H9 (cell line): ENCODE measurements around the gene IGF2R. TPM values are rescaled to one million over a fixed set of nuclear protein-coding genes. Genes with fewer than 3 reads are reported as not detected.

ENCODE experiments used
- DNase-seq: peaks from one replicate; pipeline ENCODE4 v3.0.0-alpha.2; 2017
- H2AFZ ChIP-seq: one replicate; pipeline ENCODE4 v1.6.1; 2013; ENCODE audit warnings: mild to moderate bottlenecking, low read length, control low read depth, moderate library complexity
- H2AK5ac ChIP-seq: 2 replicates; pipeline ENCODE4 v1.6.1; 2013; ENCODE audit warnings: low read length, control low read depth, mixed read lengths; ENCODE audit not compliant: insufficient read length
- H2BK120ac ChIP-seq: one replicate; pipeline ENCODE4 v1.6.1; 2013; ENCODE audit warnings: low read depth, mild to moderate bottlenecking, low read length, control low read depth, inconsistent platforms; ENCODE audit not compliant: poor library complexity, severe bottlenecking
- H2BK12ac ChIP-seq: 2 replicates; pipeline ENCODE4 v1.6.1; 2013; ENCODE audit warnings: low read length, control low read depth, mixed read lengths, low read depth; ENCODE audit not compliant: insufficient read length
- H2BK15ac ChIP-seq: 2 replicates; pipeline ENCODE4 v1.6.1; 2013; ENCODE audit warnings: low read depth, low read length, control low read depth
- H2BK20ac ChIP-seq: one replicate; pipeline ENCODE4 v1.6.1; 2013; ENCODE audit warnings: low read depth, mild to moderate bottlenecking, low read length, control low read depth, inconsistent platforms; ENCODE audit not compliant: poor library complexity, severe bottlenecking
- H2BK5ac ChIP-seq: 2 replicates; pipeline ENCODE4 v1.6.1; 2013; ENCODE audit warnings: low read length, control low read depth, mixed read lengths; ENCODE audit not compliant: insufficient read length
- H3K14ac ChIP-seq: 2 replicates; pipeline ENCODE4 v1.6.1; 2013; ENCODE audit warnings: low read length, control low read depth; ENCODE audit not compliant: insufficient read depth
- H3K18ac ChIP-seq: 2 replicates; pipeline ENCODE4 v1.6.1; 2013; ENCODE audit warnings: low read depth, mild to moderate bottlenecking, mixed read lengths, low read length, control low read depth; ENCODE audit not compliant: insufficient read length
- H3K23ac ChIP-seq: 2 replicates; pipeline ENCODE4 v1.6.1; 2013; ENCODE audit warnings: low read length, control low read depth, mixed read lengths, low read depth; ENCODE audit not compliant: insufficient read length
- H3K23me2 ChIP-seq: 2 replicates; pipeline ENCODE4 v1.6.1; 2013; ENCODE audit warnings: low read depth, mild to moderate bottlenecking, mixed read lengths, low read length, control low read depth; ENCODE audit not compliant: insufficient read length, poor library complexity, severe bottlenecking
- H3K27ac ChIP-seq: 2 replicates; pipeline ENCODE4 v1.5.1; 2013; ENCODE audit warnings: low read length, control low read depth, mixed read lengths, low read depth; ENCODE audit not compliant: insufficient read length
- H3K27me3 ChIP-seq: 2 replicates; pipeline ENCODE4 v1.6.1; 2013; ENCODE audit warnings: low read length, control low read depth, inconsistent platforms; ENCODE audit not compliant: insufficient read depth
- H3K4ac ChIP-seq: 2 replicates; pipeline ENCODE4 v1.6.1; 2013; ENCODE audit warnings: low read depth, mild to moderate bottlenecking, control low read depth, inconsistent platforms, low read length, moderate library complexity
- H3K4me1 ChIP-seq: 2 replicates; pipeline ENCODE4 v1.6.1; 2013; ENCODE audit warnings: low read length, control low read depth, inconsistent platforms; ENCODE audit not compliant: insufficient read depth
- H3K4me2 ChIP-seq: 2 replicates; pipeline ENCODE4 v1.6.1; 2013; ENCODE audit warnings: low read length, control low read depth, mixed read lengths; ENCODE audit not compliant: insufficient read length, insufficient read depth
- H3K56ac ChIP-seq: 2 replicates; pipeline ENCODE4 v1.6.1; 2013; ENCODE audit warnings: low read depth, mild to moderate bottlenecking, mixed read lengths, low read length, control low read depth; ENCODE audit not compliant: insufficient read length
- H3K79me1 ChIP-seq: 2 replicates; pipeline ENCODE4 v1.6.1; 2013; ENCODE audit warnings: low read depth, mild to moderate bottlenecking, moderate library complexity, low read length, control low read depth, inconsistent platforms; ENCODE audit not compliant: insufficient read depth, poor library complexity, severe bottlenecking
- H3K79me2 ChIP-seq: 2 replicates; pipeline ENCODE4 v1.6.1; 2013; ENCODE audit warnings: low read length, control low read depth, inconsistent platforms; ENCODE audit not compliant: insufficient read depth
- H3K9ac ChIP-seq: 2 replicates; pipeline ENCODE4 v1.6.1; 2013; ENCODE audit warnings: low read length, control low read depth, mixed read lengths; ENCODE audit not compliant: insufficient read length; ENCODE audit errors: extremely low read depth
- H3K9me3 ChIP-seq: one replicate; pipeline ENCODE4 v1.6.1; 2013; ENCODE audit warnings: low read depth, low read length, inconsistent platforms; ENCODE audit not compliant: control insufficient read depth
- H3T11ph ChIP-seq: one replicate; pipeline ENCODE4 v1.6.1; 2013; ENCODE audit warnings: mild to moderate bottlenecking, low read length, control low read depth, inconsistent platforms
- H4K20me1 ChIP-seq: one replicate; pipeline ENCODE4 v1.6.1; 2013; ENCODE audit not compliant: control insufficient read depth, insufficient read length, insufficient read depth
- H4K5ac ChIP-seq: 2 replicates; pipeline ENCODE4 v1.6.1; 2013; ENCODE audit warnings: low read depth, mild to moderate bottlenecking, mixed read lengths, low read length, control low read depth; ENCODE audit not compliant: insufficient read length
- H4K8ac ChIP-seq: replicated peaks from 2 replicates; pipeline ENCODE4 v1.6.1; 2013; ENCODE audit warnings: low read length, control low read depth, mixed read lengths, low read depth; ENCODE audit not compliant: insufficient read length
- H4K91ac ChIP-seq: 2 replicates; pipeline ENCODE4 v1.6.1; 2013; ENCODE audit warnings: low read depth, mild to moderate bottlenecking, moderate library complexity, mixed read lengths, low read length, control low read depth; ENCODE audit not compliant: insufficient read length
- H3K27ac Mint-ChIP-seq, 3 experiments: 2 replicates in 2 of 3; 3 replicates in 1 of 3; pipeline ENCODE4 v1.8.0; 2020 to 2021; ENCODE audit warnings: mixed read lengths in 3 of 3, mild to moderate bottlenecking in 1 of 3, moderate library complexity in 1 of 3
- H3K27me3 Mint-ChIP-seq: 2 replicates; pipeline ENCODE4 v1.8.0; 2021; ENCODE audit warnings: low read depth, mild to moderate bottlenecking, moderate library complexity, mixed read lengths
- H3K36me3 Mint-ChIP-seq, 3 experiments: 2 replicates in 2 of 3; 3 replicates in 1 of 3; pipeline ENCODE4 v1.8.0; 2020 to 2021; ENCODE audit warnings: low read depth in 3 of 3, mixed read lengths in 3 of 3; ENCODE audit not compliant: insufficient read depth in 1 of 3
- H3K4me1 Mint-ChIP-seq, 2 experiments: 2 replicates each; pipeline ENCODE4 v1.8.0; 2020; ENCODE audit warnings: mixed read lengths in 2 of 2
- H3K4me3 Mint-ChIP-seq, 2 experiments: 2 replicates in 1 of 2; 3 replicates in 1 of 2; pipeline ENCODE4 v1.8.0; 2020 to 2021; ENCODE audit warnings: mild to moderate bottlenecking in 2 of 2, mixed read lengths in 2 of 2, moderate library complexity in 1 of 2
- H3K9me3 Mint-ChIP-seq, 2 experiments: 2 replicates in 1 of 2; 3 replicates in 1 of 2; pipeline ENCODE4 v1.8.0; 2020; ENCODE audit warnings: mild to moderate bottlenecking in 2 of 2, mixed read lengths in 2 of 2, moderate library complexity in 1 of 2
- WGBS: extraction: QIAGEN DNeasy Blood & Tissue Kit; methylation state at CpG from one replicate; pipeline ENCODE4 v1.1.7; 2013; ENCODE audit warnings: missing lambda C conversion rate, low lambda C conversion rate, mixed read lengths; ENCODE audit not compliant: insufficient read length; ENCODE audit errors: extremely low coverage; 5-methylcytosine and 5-hydroxymethylcytosine counted together
- total RNA-seq: library from RNA; stranded (reverse); gene quantifications from 2 replicates; pipeline ENCODE4 v1.2.1, GENCODE V29; 2021
- TF ChIP-seq, protein P1 (sequence below): fragments of 200-600 bp; sonication (generic); conservative IDR thresholded peaks from 3 replicates; pipeline ENCODE4 v1.8.0; 2021; ENCODE audit warnings: antibody characterized with exemption, mild to moderate bottlenecking

Gene IGF2R
- total RNA-seq, 1 experiment from 2014 or later = 66.7 TPM

DNA sequence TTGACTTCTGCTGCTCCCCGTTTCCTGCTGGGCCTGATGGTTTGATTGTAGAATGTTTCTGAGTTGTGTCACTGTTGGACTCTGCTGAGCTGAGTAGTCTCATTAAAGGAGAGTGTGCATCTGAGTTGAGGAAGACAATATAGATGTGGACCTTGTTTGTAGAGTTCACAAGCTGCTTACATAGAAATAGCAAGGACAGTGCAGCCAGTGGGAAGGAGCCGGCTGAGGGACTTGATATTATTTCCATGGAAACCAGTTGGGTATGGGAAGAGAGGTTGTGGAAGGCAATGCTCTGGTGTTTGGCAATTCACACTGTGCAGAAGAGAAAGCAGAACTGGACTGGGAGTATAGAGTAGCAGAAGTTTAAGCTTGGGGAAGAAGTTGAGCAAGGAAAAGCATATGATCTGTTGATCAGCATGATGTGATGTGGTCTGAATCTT lies 14.8 kb downstream of the IGF2R start:
- Histone ChIP-seq H3K27me3 (no peaks in the 10 kb centered on the region), H3K9ac (no peak overlapping the region), H3K4ac (no peak overlapping the region), H3K79me2 (peaks cover 44% of the 10 kb centered on the region; the same call in 1 of the 2 replicates), H3K4me2 (no peak overlapping the region), H4K5ac (no peak overlapping the region), H3K4me1 (peaks cover 9% of the 10 kb centered on the region; the same call in 1 of the 2 replicates), H4K8ac (no peak overlapping the region), H2BK5ac (no peak overlapping the region), H4K91ac (no peak overlapping the region), H3K23ac (no peak overlapping the region), H2AK5ac (no peak overlapping the region), H2BK15ac (no peak overlapping the region), H2BK12ac (no peak overlapping the region), H3T11ph (no peak overlapping the region), H2BK120ac (no peak overlapping the region), H3K56ac (no peak overlapping the region), H3K18ac (no peak overlapping the region), H2AFZ (no peak overlapping the region), H2BK20ac (no peak overlapping the region), H3K23me2 (no peaks in the 10 kb centered on the region), H3K9me3 (no peaks in the 10 kb centered on the region), H3K14ac (no peak overlapping the region), H3K27ac (no peak overlapping the region), H3K79me1 (no peaks in the 10 kb centered on the region), H4K20me1 (peaks cover 4% of the 10 kb centered on the region)
- H3K4me1 Mint-ChIP-seq = peaks cover 42 to 46% of the 10 kb centered on the region in 2 experiments
- DNase-seq = no peak
- no peaks in the 10 kb centered on the region; the same call in 1 of the 2 replicates for H3K27me3 Mint-ChIP-seq
- H3K36me3 Mint-ChIP-seq = no peaks in the 10 kb centered on the region
- no CpG with 5 or more reads among the region's 2 CpGs for WGBS
- peak overlapping the region in 1 of 3 experiments; percentile 1; a peak in 1 of 7 replicates for H3K27ac Mint-ChIP-seq
- no peaks in the 10 kb centered on the region for H3K9me3 Mint-ChIP-seq
- TF ChIP-seq, protein P1, sequence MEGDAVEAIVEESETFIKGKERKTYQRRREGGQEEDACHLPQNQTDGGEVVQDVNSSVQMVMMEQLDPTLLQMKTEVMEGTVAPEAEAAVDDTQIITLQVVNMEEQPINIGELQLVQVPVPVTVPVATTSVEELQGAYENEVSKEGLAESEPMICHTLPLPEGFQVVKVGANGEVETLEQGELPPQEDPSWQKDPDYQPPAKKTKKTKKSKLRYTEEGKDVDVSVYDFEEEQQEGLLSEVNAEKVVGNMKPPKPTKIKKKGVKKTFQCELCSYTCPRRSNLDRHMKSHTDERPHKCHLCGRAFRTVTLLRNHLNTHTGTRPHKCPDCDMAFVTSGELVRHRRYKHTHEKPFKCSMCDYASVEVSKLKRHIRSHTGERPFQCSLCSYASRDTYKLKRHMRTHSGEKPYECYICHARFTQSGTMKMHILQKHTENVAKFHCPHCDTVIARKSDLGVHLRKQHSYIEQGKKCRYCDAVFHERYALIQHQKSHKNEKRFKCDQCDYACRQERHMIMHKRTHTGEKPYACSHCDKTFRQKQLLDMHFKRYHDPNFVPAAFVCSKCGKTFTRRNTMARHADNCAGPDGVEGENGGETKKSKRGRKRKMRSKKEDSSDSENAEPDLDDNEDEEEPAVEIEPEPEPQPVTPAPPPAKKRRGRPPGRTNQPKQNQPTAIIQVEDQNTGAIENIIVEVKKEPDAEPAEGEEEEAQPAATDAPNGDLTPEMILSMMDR = no peak
- no peak overlapping the region for H3K4me3 Mint-ChIP-seq
